ENCODE results near the gene UBE2R2.
A peak's percentile ranks its signal among the peaks of the same experiment; 100 is the strongest.
"Not testable (repeated sequence)": the region's sequence is repeated elsewhere in the genome, so short reads cannot be mapped to it uniquely, and the experiment has no call there.

UBE2R2 gene

DNA sequence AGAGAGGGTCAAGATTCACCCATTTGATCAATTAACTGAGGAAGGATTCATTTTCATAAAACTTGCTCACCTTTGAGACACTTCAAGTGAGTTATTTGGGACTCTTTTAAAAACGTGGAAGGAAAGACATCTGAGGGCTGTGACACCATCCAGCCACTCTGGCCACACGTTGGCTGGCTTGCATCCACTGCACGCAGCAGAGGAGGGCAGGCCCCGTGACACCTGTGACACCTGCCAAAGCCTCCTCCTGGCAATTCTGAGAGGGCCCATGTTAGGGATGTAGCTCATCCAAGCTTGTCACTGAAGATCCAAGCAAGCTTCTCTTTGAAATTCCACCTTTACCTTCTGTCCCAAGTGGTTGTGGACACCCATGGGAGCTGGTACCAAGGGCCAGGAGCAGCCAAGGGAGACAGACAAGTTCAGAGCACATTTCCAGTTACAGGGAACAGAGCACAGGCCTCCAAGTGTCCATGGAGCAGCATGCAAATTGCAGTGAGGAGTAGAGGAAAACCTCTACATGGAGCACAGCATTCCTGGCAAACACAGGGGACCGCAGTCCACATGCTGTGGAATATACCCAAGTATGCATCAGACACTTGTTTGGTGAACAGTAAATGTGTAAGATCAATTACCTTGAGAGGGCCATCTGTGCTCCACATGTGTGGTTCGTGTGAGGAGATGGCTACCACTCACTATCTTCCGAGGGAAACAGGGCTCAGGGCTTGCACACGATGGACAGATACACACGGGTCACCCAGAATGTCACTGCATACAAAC, 16.8 kb upstream of the UBE2R2 start:
- DNase-seq, result no peak

GRCh38 chr9:33800886-33801285, 16.1 kb upstream of the UBE2R2 start:
- no peak for DNase-seq

- DNase-seq, result not testable (repeated sequence)
Measured at GRCh38 chr9:33801943-33802500, 14.9 kb upstream of the UBE2R2 start.

DNA sequence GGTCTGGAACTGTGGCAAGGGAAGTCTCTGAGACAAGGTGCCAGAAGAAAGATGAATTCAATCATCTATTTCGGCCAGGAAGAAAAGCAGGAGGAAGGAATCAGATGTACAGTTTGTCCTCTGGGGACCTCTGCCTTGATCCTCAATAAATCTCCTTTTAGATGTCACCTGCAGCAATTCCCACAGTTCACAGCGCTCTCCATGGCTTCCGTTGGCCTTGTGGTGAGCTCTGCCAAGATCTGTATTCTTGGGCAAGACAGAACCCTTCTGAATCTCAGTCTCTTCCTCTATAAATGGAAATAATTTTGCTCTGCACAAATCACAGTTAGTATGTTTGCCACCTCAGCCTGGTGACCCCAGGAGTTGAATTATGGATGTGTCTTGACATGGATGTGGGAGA, 12.8 kb upstream of the UBE2R2 start:
- not testable (repeated sequence) for DNase-seq

GRCh38 chr9:33807156-33807555, 9.8 kb upstream of the UBE2R2 start:
- DNase-seq, result not testable (repeated sequence)

GRCh38 chr9:33808979-33809322, 8.0 kb upstream of the UBE2R2 start:
- DNase-seq, result not testable (repeated sequence)

GRCh38 chr9:33809506-33809905, 7.5 kb upstream of the UBE2R2 start:
- DNase-seq, result no peak

DNA sequence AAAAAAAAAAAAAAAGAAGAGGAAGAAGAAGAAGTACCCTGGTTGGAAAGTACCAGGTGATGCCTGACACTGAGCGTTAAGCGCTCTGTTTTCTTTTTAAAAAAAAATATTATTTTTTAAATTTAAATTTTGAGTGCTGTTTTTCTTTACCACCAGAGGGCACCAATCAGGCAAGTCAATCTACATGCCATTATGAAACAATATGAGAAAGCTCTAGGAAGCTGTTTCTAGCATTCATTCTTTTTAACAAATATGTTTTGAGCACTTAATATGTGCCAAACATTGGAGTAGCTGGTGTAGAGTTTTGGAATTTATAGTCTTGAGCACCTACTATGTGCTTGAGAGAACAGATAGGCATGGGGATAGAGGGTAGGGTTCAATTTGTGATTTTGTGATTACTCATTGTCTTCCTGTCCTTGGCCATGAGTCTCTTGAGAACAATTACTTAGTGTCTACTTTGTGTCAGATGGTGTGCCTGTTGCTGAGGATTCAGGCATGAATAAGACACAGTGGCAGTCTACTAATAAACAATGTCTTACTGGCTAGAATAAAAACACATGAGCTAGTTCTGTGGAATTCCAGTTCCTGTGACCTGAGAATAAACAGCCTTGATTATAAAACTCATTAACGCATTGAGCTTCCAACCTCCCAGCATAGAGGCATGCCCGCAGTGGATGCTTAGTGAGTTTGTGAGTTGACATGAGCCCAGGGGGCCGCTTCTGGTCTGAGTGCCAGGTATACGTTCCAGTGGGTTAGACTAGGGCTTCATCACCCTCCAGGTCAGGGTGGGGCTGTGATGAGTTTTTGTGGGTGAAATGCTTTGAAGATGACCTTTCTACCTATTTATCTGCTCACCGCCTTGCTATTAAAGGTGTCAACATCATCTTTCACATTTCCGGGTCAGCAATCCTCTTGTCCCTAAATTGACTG, 3.0 kb upstream of the UBE2R2 start:
- DNase-seq, result no peak

- no peak for DNase-seq
Measured at GRCh38 chr9:33815781-33816180, 1.2 kb upstream of the UBE2R2 start.

GRCh38 chr9:33817327-33818166, 587 bp downstream of the UBE2R2 start:
- peak; percentile 57 for DNase-seq

DNA sequence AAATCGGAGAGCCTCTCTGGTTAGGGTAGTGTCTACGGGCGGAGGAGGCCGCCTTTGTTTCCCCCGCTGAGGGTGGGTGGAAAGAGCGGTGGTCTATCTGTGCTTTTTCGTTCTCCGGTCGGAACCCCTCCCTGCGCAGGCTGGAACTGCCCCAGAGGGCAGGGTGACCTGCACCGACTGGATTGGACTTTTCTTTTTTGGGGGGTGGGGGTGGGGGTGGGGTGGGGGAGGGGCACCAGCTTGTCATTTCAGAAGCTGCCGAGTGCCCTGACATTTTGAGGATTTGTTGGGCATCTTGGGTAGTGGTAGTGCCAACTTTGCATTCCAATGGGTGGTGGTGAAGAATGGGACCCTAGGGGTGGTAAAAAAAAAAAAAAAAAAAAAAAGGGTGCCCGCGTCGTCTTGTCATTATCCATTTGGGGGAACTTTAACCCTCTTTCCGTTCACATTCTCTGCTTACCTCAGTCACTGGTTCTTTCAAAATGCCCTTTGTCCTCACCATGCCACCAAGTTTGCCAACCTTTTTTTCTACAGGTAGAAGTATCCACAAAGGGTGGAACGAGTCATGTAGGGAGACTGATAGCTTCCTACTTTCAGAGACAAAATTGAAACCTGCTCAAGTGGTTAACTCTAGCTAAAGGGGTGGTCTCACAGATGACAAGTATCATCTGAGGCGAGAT, 1.3 kb downstream of the UBE2R2 start:
- DNase-seq, result no peak

GRCh38 chr9:33818847-33819500, 2.0 kb downstream of the UBE2R2 start:
- DNase-seq, result no peak

DNA sequence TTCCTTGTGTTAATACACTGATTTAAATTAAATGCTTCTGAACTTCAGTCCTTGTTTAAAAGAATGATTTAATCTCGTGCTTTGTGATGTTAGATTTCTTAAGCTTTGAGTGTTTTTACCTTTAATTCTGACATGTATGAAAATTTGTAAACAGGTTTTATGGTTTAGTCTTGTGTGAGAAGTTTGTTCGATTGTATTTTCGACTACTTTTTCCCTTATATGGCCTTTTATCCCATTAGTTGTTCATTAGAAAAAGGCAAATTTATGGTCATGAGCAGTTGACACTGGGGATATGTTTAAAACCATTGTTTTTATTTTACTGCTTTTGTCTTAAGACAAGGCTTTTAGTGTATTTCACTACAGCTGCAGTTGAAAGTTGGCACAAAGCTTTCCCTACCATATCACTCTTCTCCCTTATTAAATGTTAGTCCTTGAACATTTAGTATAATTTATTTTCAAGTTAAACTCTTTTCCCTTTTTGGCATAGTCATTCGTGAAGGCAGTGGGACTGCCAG, 3.3 kb downstream of the UBE2R2 start:
- DNase-seq, result no peak

DNA sequence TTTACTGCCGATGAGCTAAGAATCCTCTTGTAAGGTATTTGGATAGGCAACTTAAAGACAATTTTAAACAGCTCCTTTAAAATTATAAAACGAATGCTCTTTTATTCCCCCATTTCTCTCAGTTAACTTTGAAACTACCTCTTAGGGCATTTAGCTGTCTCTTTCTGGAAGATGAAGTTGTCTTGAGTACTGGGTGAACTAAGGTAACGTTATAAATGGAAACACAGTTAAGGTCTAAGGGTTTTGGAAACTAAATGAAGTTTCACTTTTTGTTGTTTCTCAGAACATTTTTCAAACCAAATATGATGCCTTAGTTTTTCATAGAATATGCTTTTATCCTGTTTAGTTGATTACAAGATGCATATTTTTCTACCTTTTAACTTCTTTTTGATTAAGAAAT, 6.8 kb downstream of the UBE2R2 start:
- DNase-seq, result no peak

GRCh38 chr9:33827285-33827684, 10.3 kb downstream of the UBE2R2 start:
- DNase-seq, result not testable (repeated sequence)

DNA sequence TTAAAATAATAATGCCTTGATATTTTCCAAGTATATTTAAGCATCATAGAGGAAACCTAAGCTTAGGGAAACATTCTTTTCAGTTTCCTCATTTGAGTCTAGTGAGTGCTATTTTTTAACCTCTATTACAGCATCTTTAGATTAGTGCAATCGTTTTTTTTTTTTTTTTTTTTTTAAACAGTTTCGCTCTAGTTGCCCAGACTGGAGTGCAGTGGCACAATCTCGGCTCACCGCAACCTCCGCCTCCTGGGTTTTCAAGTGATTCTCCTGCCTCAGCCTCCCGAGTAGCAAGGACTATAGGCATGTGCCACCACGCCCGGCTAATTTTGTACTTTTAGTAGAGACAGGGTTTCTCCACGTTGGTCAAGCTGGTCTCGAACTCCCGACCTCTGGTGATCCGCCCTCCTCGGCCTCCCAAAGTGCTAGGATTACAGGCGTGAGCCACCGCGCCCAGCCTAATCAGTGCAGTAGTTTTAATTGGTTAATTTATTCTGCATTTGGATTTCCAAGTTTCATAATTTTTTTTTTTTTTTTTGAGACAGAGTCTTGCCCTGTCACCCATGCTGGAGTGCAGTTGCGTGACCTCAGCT, 12.8 kb downstream of the UBE2R2 start:
- DNase-seq, result not testable (repeated sequence)

DNA sequence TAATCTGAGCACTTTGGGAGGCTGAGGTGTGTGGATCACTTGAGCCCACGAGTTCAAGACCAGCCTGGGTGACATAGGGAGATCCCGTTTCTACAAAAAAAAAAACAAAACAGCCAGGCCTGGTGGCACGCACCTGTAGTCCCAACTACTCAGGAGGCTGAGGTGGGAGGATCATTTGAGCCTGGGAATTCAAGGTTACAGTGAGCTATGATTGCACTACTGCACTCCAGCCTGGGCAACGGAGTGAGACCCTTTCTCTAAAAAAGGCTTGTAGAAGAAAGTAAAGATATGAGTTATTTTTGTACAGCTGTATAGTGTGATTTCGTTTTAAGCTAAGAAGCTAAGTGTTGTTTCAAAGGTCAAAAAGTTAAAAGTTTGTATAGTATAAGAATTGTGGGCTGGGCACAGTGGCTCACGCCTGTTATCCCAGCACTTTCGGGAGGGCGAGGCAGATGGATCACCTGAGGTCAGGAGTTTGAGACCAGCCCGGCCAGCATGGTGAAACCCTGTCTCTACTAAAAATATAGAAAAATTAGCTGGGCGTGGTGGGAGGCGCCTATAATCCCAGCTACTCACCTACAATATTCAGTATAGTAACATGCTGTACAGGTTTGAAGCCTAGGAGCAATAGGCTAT, 18.8 kb downstream of the UBE2R2 start:
- DNase-seq, result no peak

GRCh38 chr9:33836261-33836660, 19.3 kb downstream of the UBE2R2 start:
- not testable (repeated sequence) for DNase-seq

DNA sequence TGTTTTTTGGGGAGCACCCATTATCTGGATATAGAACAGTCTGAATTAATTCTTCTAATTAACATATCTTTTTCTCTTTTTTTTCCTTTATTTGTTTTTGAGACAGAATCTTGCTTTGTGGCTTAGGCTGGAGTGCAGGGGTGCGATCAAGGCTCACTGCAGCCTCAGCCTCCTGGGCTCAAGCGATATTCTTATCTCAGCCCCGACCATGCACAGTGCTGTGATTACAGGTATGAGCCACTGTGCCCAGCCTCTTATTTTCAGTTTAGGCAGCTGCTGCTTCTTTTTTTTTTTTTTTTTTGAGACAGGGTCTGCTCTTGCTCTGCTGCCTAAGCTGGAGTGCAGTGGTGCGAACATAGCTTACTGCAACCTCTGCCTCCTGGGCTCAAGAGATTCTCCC, 20.2 kb downstream of the UBE2R2 start:
- DNase-seq, result no peak

- DNase-seq, result no peak
Measured at GRCh38 chr9:33840381-33840780, 23.4 kb downstream of the UBE2R2 start.
